Tibial artery (tissue), 4 donors: ENCODE data around the gene WDR91.

Source experiments
- DNase-seq, 2 donors: peaks; one replicate each; pipeline ENCODE4 v3.0.0-alpha.2; 2019
- H3K27ac ChIP-seq, 2 donors: fragments of 200-600 bp; sonication (generic) in 1 of 2; 1 replicate in 1 of 2; 2 replicates in 1 of 2; pipeline ENCODE4 v1.5.1; 2018 to 2019; ENCODE audit warnings: mild to moderate bottlenecking in 1 of 2
- H3K27me3 ChIP-seq, 2 donors: fragments of 200-600 bp; sonication (generic) in 1 of 2; one replicate each; pipeline versions ENCODE4 v1.5.1 to v1.6.0; 2016 to 2019
- H3K36me3 ChIP-seq, 3 donors: fragments of 200-600 bp; sonication (generic) in 2 of 3; one replicate each; pipeline ENCODE4 v1.5.1; 2016 to 2019; ENCODE audit warnings: mild to moderate bottlenecking in 2 of 3
- H3K4me1 ChIP-seq, 4 donors: fragments of 200-600 bp; sonication (generic) in 2 of 4; 1 replicate in 3 of 4; 2 replicates in 1 of 4; pipeline ENCODE4 v1.5.1; 2016 to 2019
- H3K4me3 ChIP-seq, 2 donors: fragments of 200-600 bp; sonication (generic) in 1 of 2; 1 replicate in 1 of 2; 2 replicates in 1 of 2; pipeline ENCODE4 v1.5.1; 2018 to 2019; ENCODE audit warnings: mild to moderate bottlenecking in 2 of 2
- H3K9me3 ChIP-seq, 3 donors: fragments of 200-600 bp; sonication (generic) in 1 of 3; one replicate each; pipeline ENCODE4 v1.5.1; 2016 to 2019
- CTCF ChIP-seq, 2 experiments: fragments of 200-600 bp in 1 of 2; fragments of 450-650 bp in 1 of 2; IDR thresholded peaks; one replicate each; pipeline ENCODE4 v1.5.1; 2017 to 2019; ENCODE audit warnings: antibody characterized with exemption in 2 of 2, mild to moderate bottlenecking in 1 of 2, moderate library complexity in 1 of 2
- intact Hi-C: fragments of 100-400 bp; cut with DNase I; formaldehyde crosslinking; loops from one replicate; pipeline ENCODE4 v1.15.0; 2023; ENCODE audit warnings: low total_unique reads

The WDR91 gene

GRCh38 chr7:135186261-135186540 is 25.1 kb downstream of the WDR91 start:
- Histone ChIP-seq H3K36me3 (peaks cover 90 to 99% (median 92%) of the 10 kb centered on the region in 3 donors), H3K27ac (no peak overlapping the region)

GRCh38 chr7:135185471-135186260 is 25.7 kb downstream of the WDR91 start:
- Histone ChIP-seq H3K9me3 (peaks cover 3 to 27% (median 18%) of the 10 kb centered on the region in 3 donors), H3K36me3 (peaks cover 95 to 98% (median 98%) of the 10 kb centered on the region in 3 donors), H3K4me1 (no peaks in the 10 kb centered on the region), H3K27me3 (no peaks in the 10 kb centered on the region), H3K4me3 (no peak overlapping the region), H3K27ac (no peak overlapping the region)
- DNase-seq = peak in 1 of 2 donors; percentile 52
- TF ChIP-seq CTCF (IDR thresholded peaks at IDR 0.05) = no peak
- intact Hi-C loops = no loop called here

More at GRCh38 chr7:135186261-135186540, 25.1 kb downstream of the WDR91 start:
- Histone ChIP-seq H3K4me3 (no peak overlapping the region), H3K27me3 (no peaks in the 10 kb centered on the region), H3K9me3 (peaks cover 3 to 22% (median 13%) of the 10 kb centered on the region in 3 donors), H3K4me1 (no peaks in the 10 kb centered on the region)
- no peak for TF ChIP-seq CTCF (IDR thresholded peaks at IDR 0.05)
- intact Hi-C loops = no loop called here
- no peak for DNase-seq

- peak in 1 of 2 donors; percentile 39 for DNase-seq
- no peak overlapping the region for H3K27ac ChIP-seq
- no peak overlapping the region for H3K4me3 ChIP-seq
- H3K9me3 ChIP-seq = peaks cover 3 to 29% (median 24%) of the 10 kb centered on the region in 3 donors
- H3K4me1 ChIP-seq = peaks cover 0 to 2% (median 0%) of the 10 kb centered on the region in 4 donors
- no peak for TF ChIP-seq CTCF (IDR thresholded peaks at IDR 0.05)
- no peaks in the 10 kb centered on the region for H3K27me3 ChIP-seq
- intact Hi-C loops = no loop called here
- peaks cover 86 to 94% (median 86%) of the 10 kb centered on the region in 3 donors for H3K36me3 ChIP-seq
These were observed 27.0 kb downstream of the WDR91 start for GRCh38 chr7:135184254-135184841.

- Histone ChIP-seq H3K9me3 (peaks cover 3 to 29% (median 24%) of the 10 kb centered on the region in 3 donors), H3K4me3 (no peak overlapping the region), H3K36me3 (peaks cover 77 to 86% (median 78%) of the 10 kb centered on the region in 3 donors), H3K4me1 (peaks cover 0 to 6% (median 0%) of the 10 kb centered on the region in 4 donors), H3K27me3 (no peaks in the 10 kb centered on the region), H3K27ac (no peak overlapping the region)
- DNase-seq = peak in 1 of 2 donors; percentile 31
- intact Hi-C loops = no loop called here
- no peak for TF ChIP-seq CTCF (IDR thresholded peaks at IDR 0.05)
These were observed 27.8 kb downstream of the WDR91 start for GRCh38 chr7:135183478-135183877.

- DNase-seq = peak in 1 of 2 donors; percentile 59
- peaks cover 0 to 6% (median 0%) of the 10 kb centered on the region in 4 donors for H3K4me1 ChIP-seq
- peaks cover 63 to 72% (median 65%) of the 10 kb centered on the region in 3 donors for H3K36me3 ChIP-seq
- TF ChIP-seq CTCF (IDR thresholded peaks at IDR 0.05) = no peak
- H3K9me3 ChIP-seq = peaks cover 3 to 29% (median 24%) of the 10 kb centered on the region in 3 donors
- H3K27me3 ChIP-seq = no peaks in the 10 kb centered on the region
- no peak overlapping the region for H3K4me3 ChIP-seq
- H3K27ac ChIP-seq = no peak overlapping the region
- intact Hi-C loops = no loop called here
These were observed 29.2 kb downstream of the WDR91 start for GRCh38 chr7:135181929-135182678.
